GM12891 (cell line): ENCODE measurements around the gene STK32B.

ENCODE experiments used
- PAX5 ChIP-seq: IDR thresholded peaks from 2 replicates; pipeline ENCODE4 v1.6.1; 2011; ENCODE audit warnings: low read length, moderate library complexity, mild to moderate bottlenecking; ENCODE audit not compliant: insufficient read depth, severe bottlenecking
- POLR2A ChIP-seq: IDR thresholded peaks from 2 replicates; pipeline ENCODE4 v1.6.1; 2011; ENCODE audit warnings: low read depth, low read length, control low read depth
- POLR2AphosphoS5 ChIP-seq: IDR thresholded peaks from 2 replicates; pipeline ENCODE4 v1.6.1; 2011; ENCODE audit warnings: low read depth, low read length, control low read depth
- POU2F2 ChIP-seq: IDR thresholded peaks from 2 replicates; pipeline ENCODE4 v1.6.1; 2011; ENCODE audit warnings: low read depth, mild to moderate bottlenecking, control low read depth, low read length, moderate library complexity
- TAF1 ChIP-seq: IDR thresholded peaks from 2 replicates; pipeline ENCODE4 v1.6.1; 2011; ENCODE audit warnings: low read depth, low read length, control low read depth

DNA sequence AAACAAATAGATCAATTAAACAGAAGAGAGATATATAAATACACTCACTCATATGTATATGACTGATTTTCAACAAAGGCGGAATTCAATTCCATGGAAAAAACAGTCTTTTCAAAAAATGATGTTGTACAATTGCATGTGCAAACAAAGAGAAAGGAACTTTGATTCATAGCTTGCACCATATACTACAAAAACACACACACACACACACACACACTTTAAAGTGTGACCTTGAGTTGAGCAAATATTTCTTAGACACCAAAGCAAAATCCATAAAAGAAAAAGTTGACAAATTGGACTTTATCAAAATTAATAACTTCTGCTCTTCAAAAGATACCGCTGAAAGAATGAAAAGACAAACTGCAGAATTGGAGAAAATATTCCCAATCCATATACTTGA is 488.3 kb downstream of the STK32B start:
- TF ChIP-seq POLR2AphosphoS5 (no peak), POLR2A (no peak), PAX5 (no peak), TAF1 (no peak), POU2F2 (no peak)
